RPMI7951 (cell line): ENCODE measurements around the gene EI24. TPM values are rescaled to one million over a fixed set of nuclear protein-coding genes. Genes with fewer than 3 reads are reported as not detected.

Source experiments
- DNase-seq: peaks from one replicate; pipeline ENCODE4 v3.0.0-alpha.2; 2012; ENCODE audit warnings: low read depth
- total RNA-seq: library from RNA; depleted of rRNA; stranded (reverse); fragments of >200 nt; shearing (Covaris generic); gene quantifications from 2 replicates; pipeline ENCODE4 v1.2.3, GENCODE V29; 2014

EI24 gene
- total RNA-seq, 1 experiment from 2014 or later, result 113 TPM

DNA sequence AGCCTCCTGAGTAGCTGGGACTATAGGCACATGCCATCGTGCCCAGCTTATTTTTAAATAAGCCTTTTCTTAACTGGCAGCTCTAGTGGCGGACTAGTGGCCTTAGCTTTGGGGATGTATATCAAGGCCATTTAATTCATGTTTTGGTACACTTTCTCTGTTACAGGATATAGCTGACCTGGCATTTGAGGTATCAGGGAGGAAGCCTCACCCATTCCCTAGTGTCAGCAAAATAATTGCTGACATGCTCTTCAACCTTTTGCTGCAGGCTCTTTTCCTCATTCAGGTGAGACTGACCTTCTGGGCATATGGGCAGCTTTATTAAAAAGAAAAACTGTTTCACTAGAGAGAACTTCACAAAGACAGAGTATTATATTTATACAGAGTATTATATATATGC, 9.5 kb downstream of the EI24 start:
- DNase-seq, result no peak

DNA sequence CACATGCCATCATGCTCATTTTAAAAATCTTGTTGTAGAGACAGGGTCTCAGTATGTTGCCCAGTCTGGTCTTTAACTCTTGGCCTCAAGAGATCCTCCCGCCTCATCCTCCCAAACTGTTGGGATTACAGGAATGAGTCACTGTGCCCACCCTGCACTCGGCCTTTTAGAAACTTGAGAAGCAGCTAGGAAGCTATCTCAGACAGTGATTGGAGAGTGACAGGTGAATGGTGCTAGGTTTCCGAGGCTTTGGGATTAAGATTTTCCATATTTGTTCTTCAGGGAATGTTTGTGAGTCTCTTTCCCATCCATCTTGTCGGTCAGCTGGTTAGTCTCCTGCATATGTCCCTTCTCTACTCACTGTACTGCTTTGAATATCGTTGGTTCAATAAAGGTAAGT, 10.5 kb downstream of the EI24 start:
- no peak for DNase-seq

DNA sequence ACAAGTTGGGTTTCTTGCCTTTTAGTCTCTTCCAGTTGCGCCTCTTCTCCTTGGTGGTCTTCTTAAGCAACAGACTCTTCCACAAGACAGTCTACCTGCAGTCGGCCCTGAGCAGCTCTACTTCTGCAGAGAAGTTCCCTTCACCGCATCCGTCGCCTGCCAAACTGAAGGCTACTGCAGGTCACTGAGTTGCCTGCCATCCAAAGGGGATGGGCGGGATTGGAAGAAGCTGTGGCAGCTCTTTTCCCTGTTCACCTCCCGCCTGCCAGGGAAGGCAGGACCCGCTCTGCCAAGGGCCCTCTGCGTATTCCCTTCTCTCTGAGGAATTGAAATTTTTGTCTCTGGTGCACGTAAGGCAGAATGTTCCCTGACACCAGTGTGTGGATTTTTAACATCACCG, 14.2 kb downstream of the EI24 start:
- DNase-seq, result no peak

DNA sequence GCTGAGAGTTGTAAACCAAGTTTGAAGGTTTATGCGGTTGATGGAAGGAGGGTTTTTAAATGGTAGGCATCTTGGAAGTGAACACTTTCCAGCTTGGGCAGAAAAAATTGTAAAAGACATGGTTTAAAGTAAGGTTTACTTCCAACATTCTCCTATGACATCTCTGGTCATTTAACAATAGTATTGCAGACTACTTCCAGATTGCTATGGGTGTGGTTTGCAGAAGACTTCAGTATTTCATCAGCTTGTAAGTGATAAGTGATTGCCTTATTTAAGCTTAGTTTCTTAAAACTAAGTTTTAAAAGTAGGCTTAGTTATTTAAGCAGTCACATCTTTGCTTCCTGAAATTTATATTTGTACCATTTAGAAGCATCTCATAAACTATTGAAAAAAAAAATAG, 16.2 kb downstream of the EI24 start:
- no peak for DNase-seq

DNA sequence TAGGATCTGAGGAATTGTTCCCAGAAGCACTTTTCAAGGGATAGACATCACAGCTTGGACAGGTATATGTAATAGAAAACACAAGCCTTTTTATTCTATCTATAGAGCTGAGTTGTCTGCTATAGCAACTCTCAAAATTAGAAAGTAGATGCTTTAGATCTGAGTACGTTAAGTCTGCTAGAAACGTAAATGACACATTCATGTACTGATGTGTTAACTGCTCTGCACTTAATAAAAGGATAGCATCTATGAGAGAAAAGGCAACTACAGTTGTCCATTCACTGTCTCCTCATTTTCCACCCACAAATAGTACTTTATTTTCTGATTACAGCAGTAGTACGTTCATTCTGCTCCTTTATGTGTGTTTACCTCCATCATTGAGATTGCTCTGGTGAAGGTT, 17.3 kb downstream of the EI24 start:
- DNase-seq, result no peak

DNA sequence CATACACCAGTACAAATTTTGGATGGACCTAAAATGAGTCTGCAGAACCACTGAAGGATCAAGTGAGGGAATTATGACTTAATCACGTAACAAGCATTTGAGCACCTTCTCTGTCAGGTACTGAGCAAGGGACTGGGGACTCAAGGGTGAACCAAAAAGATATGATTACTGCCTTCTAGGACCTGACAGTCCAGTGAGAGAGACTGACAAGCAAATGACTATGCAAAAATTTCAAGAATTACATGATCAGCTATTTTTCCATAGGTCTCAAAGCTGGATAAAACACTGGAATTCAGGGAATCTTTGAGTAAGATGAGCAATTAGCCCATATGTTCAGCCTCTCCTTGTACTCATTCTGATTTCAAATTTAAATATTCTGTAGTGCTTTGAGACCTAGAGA, 18.2 kb downstream of the EI24 start:
- no peak for DNase-seq

DNA sequence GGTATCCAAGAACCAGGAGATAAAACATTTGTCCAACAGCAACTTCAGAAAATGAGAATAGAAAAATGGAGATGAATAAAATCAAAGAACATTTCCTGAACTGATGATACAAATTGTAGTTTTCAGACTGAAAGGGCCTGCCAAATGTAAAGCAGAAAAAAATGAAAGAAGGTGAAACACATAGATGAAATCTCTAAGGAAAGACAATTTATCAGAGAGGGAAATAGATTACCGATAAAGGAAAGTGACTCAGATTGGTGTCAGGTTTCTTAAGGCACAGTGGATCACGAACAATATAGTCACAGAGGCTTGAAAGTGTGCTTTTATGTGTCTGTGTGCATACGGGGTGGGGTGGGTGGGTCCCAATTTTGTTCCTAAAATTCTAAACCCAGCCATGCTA, 19.2 kb downstream of the EI24 start:
- DNase-seq, result peak; percentile 20

DNA sequence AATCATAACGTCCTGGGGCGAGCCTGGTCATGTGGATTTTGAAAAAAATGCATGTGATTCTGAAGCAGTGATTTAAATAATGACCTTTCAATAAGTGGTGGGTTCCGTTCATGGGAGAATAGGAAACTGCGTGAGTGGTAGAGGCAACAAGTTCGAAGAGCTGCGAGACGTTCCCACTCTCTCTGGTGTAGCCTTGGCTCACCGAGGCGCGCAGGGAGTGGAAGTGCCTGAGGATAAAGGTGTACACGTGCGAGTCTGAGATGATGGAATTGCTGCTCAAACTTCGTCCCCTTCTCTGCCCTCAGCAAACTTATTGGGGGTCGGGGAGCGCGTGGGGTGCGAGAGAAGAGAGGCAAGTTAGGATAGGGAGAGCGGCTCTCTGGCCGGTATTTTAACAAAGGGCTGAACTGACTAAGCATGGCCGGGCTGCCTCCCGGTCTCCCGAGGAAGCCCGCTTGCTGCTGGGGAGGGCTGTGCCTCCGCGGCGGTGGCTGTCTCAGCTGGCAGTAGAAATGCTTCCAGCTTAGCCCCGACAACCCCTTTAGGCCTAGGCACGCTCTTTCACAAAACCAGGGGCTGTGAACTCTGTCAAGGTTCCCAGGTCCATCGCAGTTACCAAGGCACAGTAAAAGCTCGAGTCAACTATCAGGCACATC, 22.5 kb downstream of the EI24 start:
- peak; percentile 47 for DNase-seq

DNA sequence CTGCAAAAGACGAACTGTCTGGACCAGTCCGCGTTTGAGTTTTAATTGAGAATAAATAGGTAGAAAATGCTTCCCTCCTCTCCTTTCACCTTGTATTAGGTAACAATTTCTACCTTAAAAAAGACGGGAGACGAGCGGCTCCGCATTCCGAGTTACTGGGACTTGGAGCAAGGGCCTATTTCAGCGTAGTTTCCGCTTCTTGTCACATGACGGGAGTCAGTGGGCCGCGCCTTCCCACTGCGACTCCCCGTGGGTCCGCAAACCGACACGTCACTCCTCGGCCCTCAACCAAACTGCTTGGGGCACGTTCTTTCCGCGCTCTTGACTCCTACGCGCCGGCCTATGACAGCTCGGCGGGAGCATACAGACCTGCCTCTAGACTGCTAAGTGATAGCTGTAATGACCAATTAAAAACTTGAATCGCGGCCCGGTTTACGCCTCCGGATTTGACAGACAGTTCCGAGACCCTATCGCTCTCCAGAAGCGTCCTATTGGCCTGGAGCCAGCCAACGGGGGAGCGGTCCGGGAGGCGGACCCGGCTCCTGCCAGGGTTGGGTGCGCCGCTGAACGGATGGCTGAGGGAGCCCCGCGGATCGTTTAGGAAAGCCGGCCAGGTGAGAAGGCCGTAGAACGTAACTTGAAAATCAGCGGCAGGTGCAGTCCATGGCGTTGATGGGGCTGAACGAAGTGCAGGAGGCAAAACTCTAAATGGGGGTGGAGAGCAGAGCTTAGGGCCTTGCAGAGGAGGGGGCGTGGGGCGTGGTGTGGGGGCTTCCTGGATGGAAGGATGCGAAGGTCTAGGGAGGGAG, 23.2 kb downstream of the EI24 start, which contains the start of gene STT3A:
Gene STT3A, plus strand, starts transcription at position 548 of the 809 bp plus-strand sequence. CDS start 3,064 bp downstream, outside the sequence.
- peak; percentile 100 for DNase-seq

DNA sequence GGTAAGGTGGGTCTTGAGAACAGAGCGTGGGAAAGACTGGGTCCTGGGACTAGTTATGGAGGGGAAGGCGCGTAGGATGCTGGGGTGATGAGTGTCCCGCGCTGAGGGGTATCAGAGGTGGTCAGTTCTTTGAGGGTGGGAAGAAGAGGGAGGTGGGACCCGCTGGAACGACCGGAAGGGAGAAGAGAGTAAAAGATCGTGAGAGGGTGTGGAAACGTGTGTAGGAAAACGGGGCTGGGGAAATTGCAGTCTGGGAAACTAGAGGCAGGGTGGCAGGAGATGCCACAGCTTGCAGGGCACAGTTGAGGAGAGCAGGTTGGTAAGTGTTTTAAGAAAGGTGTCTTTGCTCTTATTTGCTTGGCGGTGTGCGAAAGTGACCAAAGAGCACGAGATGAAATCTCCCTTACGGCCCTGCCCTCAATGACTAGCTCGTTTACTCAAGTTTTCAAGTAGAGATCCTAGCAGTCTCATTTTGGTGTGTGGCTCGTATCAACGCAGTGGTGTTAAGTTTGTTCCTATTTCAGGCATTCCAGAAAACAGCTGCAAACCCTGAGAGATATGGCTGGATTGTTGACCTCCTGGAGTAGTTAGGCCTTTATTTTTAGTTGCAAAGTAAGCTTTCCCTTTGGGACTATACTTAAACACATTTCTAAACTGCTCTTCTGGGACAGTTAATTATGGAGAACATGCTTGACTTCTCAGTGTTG, 24.0 kb downstream of the EI24 start:
- DNase-seq, result peak; percentile 49

DNA sequence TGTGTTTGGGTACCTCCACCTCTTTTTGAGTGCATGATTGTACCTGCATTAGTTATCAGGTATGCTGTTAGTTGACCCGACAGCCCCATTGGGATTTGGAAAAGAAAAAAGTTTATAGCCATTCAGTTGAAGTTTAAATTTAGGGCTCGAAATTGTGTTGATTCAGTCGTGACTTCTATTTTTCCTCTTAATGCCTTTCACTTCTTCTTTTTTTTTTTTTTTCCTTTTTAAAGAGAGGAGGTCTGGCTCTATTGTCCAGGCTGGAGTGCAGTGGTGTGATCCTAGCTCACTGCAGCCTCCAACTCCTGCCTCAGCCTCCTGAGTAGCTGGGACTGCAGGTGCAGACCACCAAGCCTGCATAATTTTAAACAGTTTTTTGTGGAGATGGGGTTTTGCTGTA, 25.7 kb downstream of the EI24 start:
- DNase-seq, result no peak

DNA sequence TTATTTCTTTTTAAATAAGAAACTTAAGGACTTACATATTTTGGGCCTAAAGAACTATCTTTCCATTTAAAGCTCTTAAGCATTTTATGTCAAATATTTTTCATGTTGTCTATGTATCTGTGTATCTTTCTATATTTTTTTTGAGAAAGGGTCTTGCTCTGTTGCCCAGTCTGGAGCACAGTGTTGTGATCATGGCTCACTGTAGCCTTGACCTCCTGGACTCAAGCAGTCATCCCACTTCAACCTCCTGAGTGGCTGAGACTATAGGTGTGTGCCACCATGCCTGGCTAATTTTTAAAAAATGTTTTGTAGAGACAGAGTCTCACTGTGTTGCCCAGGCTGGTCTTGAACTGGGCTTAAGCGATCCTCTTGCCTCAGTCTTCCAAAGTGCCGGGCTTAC, 31.4 kb downstream of the EI24 start:
- DNase-seq, result no peak

DNA sequence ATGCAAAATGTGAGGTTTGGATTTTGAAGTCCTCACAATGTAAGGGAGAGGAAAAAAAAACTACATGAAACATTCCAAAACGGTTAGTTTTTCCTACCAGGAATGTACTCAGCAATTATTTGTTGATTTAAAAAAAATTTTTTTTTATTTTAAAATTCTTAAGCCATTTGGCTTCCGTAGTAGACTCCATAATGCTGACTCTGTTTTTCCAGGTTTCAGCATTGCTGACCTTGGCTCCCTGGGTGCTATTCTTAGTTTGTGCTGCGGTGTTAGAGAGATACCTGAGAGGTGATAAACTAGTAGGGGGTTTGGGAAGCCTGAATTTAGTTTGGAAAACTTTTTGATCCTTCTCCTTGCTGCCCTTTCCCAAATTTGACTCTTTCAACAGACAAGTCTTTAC, 33.9 kb downstream of the EI24 start:
- DNase-seq, result no peak

DNA sequence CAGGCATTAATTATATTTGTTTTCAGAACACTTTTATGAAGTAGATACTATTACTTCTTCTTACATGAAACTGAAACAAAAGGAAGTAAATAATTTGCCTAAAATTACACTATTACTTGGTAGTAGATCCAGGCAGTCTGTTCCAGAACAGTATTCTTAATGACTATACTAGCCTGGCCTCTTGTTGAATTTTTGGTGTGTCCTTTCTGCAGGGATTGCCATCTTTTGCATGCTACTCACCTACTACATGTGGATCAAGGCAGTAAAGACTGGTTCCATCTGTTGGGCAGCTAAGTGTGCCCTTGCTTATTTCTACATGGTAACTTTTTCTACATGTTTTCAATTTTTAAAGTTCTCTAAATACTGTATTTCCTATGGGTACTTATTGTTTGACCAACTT, 36.1 kb downstream of the EI24 start:
- DNase-seq, result no peak

DNA sequence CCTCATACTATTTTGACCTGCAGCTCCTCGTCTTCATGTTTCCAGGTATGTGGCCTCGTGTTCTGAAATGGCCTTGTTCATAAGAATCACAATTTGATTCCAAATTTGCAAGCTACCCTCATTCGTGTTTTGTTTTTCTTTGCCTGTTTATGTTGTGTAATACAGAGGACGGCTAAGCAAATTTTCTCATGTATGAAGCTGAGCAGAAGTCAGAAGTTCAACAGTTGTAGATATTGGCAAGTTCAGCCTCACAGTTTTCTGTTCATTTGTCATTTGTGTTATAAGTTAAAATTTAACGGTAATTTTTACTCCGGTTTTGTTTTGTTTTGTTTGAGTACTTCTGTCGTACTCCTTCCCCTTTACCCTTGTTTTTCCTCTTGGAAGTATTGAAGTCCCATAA, 40.3 kb downstream of the EI24 start:
- DNase-seq, result no peak

DNA sequence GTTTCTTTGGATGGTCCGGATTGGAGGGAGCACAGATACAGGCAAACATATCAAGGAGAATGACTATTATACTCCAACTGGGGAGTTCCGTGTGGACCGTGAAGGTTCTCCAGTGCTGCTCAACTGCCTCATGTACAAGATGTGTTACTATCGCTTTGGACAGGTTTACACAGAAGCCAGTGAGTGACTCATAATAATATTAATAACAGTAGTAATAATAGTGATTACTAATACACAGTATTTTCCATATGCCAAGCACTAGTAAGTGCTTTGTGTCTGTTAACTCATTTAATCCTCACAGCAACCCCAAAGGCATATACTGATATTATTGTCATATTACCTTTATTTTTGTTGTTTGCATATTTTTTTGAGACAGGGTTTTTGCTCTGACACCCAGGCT, 49.1 kb downstream of the EI24 start:
- no peak for DNase-seq

DNA sequence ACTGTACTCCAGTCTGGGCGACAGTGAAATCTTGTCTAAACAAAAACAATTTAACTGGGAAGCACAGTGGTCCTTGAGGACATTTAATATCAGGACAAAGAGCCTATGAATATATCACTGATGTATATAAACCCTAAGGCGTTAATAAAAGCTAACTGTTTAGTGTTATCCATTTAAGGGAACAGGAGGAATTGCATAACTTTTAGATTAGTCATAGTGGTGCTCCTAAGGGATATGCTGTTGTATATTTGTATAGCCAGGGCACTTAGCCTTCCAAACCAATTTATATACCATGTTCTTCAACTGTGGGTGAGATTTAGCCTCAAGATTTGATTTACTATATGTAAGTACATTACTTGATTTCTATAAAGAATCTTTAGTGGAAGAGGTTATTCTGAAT, 52.7 kb downstream of the EI24 start:
- peak; percentile 72 for DNase-seq

DNA sequence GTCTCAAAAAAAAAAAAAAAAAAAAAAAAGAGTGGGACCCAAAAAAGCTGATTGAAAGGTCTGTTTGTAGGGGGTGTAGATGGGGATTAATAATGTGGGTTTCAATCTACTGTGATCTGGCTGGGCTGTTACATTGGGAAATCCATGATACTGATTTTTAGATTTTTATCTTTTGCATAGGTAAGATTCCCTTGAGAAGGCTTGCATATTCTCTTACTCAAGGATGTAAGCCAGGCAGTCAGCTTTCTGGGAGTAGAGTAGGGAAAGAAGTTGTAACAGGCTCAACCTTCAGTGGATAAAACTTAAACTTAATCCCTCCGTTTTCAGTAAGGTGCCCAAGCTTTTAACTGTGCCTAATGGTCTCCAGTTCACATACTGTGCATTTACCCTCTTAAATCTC, 53.8 kb downstream of the EI24 start:
- no peak for DNase-seq

DNA sequence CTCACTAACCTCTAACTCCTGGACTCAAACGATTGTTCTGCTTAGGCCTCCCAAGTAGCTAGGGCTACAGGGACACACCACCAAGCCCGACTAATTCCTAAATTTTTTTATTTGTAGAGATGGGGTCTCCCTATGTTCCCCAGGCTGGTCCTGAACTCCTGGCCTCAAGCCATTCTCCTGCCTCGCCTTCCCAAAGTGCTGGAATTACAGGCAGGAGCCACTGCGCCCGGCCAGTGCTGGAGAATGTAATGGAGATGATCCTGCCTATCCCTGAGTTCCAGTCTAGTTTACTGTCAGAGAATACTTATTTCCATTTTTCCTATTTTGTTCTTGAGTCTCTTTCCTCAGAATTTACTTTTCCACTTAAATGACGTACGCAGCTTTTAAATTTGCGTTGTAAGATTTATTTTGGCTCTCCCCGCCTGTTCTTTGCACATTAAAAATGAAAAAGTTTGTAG, 55.5 kb downstream of the EI24 start, which contains the start of gene CHEK1:
Gene CHEK1, plus strand, starts transcription at position 408 of the 458 bp plus-strand sequence. CDS start 1,606 bp downstream, outside the sequence.
- DNase-seq, result no peak

DNA sequence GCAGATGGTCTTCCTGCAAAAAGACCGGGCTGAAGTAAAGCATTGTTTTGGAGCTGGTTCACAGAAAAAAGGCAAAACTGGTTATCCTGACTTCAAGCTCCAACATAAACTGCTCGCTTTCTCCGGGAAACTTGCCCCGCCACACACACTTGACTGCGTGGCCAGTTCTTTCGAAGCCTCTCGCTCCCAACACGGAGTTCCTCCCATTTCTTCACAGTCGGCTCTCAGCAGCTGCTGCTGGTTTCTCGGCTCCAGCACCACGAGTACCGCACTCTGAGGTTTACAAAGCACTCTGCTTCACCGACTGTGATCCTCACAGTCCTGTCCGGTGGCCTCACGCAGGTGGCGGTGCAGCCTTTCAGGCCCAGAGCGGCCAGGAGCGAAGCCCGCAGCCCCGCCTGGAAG, 56.0 kb downstream of the EI24 start:
- no peak for DNase-seq

DNA sequence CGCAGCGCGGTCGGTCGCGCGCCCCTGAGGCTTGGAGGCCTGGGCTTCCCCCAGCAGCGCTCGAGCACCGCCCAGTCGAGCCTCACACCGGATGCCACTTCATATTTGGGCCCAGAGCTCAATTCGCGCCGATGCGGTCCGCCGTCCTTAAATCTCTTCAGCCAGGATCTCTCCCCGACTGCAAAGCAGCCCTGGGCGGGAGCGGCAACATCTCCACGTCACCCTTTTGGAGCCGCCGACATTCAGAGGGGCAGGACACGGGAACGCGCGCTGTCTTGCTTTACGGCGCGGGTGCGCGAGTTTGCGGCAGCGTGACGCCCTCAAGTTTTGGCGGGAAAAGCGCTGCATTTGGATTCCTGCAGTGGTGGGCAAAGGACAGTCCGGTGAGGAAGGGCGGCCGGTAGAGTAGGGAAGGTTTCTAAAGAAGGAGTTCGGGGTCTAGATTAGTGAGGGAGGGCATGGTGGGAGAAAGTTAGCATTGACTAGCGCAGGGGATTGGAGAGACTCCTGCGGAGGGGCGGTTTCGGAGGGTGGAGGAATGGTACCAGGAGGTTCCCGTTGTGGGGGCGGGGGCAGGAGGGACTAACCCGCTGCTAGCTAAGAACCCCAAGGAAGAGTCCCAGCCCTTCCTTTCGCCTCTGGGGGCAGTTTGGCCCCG, 56.5 kb downstream of the EI24 start:
- DNase-seq, result peak; percentile 92
